ENCODE data around the gene COX6B2.

Gene COX6B2

GRCh38 chr19:55383279-55384130 lies 29.0 kb upstream of the COX6B2 start:
- no peak for DNase-seq (ENCODE audit: low read depth, low spot score)

GRCh38 chr19:55382522-55383054 lies 28.1 kb upstream of the COX6B2 start:
- DNase-seq (ENCODE audit: low read depth, low spot score), result no peak

GRCh38 chr19:55382013-55382412 lies 27.5 kb upstream of the COX6B2 start:
- no peak for DNase-seq (ENCODE audit: low read depth, low spot score)

- DNase-seq (ENCODE audit: low read depth, low spot score), result no peak
Measured at GRCh38 chr19:55379174-55379573, 24.7 kb upstream of the COX6B2 start.

GRCh38 chr19:55377356-55378131 lies 23.0 kb upstream of the COX6B2 start:
- no peak for DNase-seq (ENCODE audit: low read depth, low spot score)

GRCh38 chr19:55376241-55376933 lies 21.9 kb upstream of the COX6B2 start, which contains the start of gene TMEM190:
Gene TMEM190 (plus strand): TSS chr19:55376826. CDS start chr19:55376854, 28 bp downstream.
- no peak for DNase-seq (ENCODE audit: low read depth, low spot score)

GRCh38 chr19:55373993-55374757 lies 19.7 kb upstream of the COX6B2 start:
- DNase-seq (ENCODE audit: low read depth, low spot score), result no peak

GRCh38 chr19:55373306-55373992 lies 18.9 kb upstream of the COX6B2 start:
- no peak for DNase-seq (ENCODE audit: low read depth, low spot score)

- DNase-seq (ENCODE audit: low read depth, low spot score), result no peak
Measured at GRCh38 chr19:55372316-55373081, 18.0 kb upstream of the COX6B2 start.

- DNase-seq (ENCODE audit: low read depth, low spot score), result no peak
Measured at GRCh38 chr19:55370305-55370988, 15.9 kb upstream of the COX6B2 start, which contains the start of gene IL11. Gene IL11 (minus strand): TSS chr19:55370463. CDS start chr19:55370310, 153 bp downstream.

GRCh38 chr19:55369653-55370304 lies 15.3 kb upstream of the COX6B2 start:
- DNase-seq (ENCODE audit: low read depth, low spot score), result no peak

GRCh38 chr19:55368701-55369563 lies 14.4 kb upstream of the COX6B2 start:
- no peak for DNase-seq (ENCODE audit: low read depth, low spot score)

GRCh38 chr19:55368106-55368505 lies 13.6 kb upstream of the COX6B2 start:
- no peak for DNase-seq (ENCODE audit: low read depth, low spot score)

GRCh38 chr19:55366790-55367189 lies 12.3 kb upstream of the COX6B2 start:
- DNase-seq (ENCODE audit: low read depth, low spot score), result no peak

GRCh38 chr19:55365964-55366363 lies 11.4 kb upstream of the COX6B2 start:
- no peak for DNase-seq (ENCODE audit: low read depth, low spot score)

- no peak for DNase-seq (ENCODE audit: low read depth, low spot score)
Measured at GRCh38 chr19:55365245-55365644, 10.7 kb upstream of the COX6B2 start.

- DNase-seq (ENCODE audit: low read depth, low spot score), result no peak
Measured at GRCh38 chr19:55362990-55363716, 8.6 kb upstream of the COX6B2 start, which contains the start of gene GARIN5B. Gene GARIN5B (minus strand): TSS chr19:55363260. CDS start chr19:55363066, 194 bp downstream.
